CD4-positive, alpha-beta T cell treated with Interleukin-1 beta for 1 hour (primary cell): ENCODE data around the gene ADGRD1.

ENCODE experiments used
- DNase-seq, 2 donors: peaks; one replicate each; pipeline ENCODE4 v3.0.0-alpha.2; 2020 to 2022

The ADGRD1 gene

DNA sequence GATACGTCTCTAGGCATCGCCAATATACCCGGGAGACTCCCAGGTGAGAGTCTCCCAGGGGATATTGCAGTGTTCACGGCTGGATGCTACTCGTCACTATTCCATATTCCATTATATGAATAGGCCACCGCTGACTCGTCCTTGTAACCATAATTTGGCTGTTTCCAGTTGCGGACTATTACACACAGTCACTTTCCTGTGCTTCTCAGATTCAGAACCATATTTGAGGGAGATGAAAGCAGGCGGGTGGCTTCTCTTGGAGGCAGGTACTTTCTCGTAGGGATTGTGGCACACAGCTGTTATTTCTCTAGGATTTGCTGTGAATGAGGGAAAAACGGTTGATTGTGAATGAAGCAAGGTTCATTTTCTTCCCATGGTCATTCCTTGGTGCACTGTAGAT, 73.0 kb downstream of the ADGRD1 start:
- DNase-seq, result no peak

DNA sequence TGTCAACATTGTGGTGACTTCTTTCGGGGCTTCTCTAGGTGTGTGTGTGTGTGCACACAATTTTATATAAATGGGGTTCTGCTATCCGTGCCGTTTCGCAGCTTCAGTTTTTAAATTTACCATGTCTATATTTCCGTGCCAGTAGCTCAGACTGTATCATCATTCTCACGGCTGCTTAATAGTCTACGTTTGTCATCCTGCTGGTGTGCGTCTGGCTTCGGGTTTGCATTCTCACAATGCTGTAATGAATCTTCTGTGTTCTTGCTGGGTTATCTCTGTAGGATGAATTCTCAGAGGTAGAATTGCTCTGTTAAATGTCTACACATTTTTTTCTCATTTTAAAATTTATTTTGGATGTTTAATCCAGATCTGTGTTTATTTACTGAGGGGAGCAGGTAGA, 73.6 kb downstream of the ADGRD1 start:
- DNase-seq, result no peak

- DNase-seq, result no peak
These were observed 74.3 kb downstream of the ADGRD1 start for GRCh38 chr12:131027876-131028586.

- no peak for DNase-seq
These were observed 75.1 kb downstream of the ADGRD1 start for GRCh38 chr12:131028587-131029338.

DNA sequence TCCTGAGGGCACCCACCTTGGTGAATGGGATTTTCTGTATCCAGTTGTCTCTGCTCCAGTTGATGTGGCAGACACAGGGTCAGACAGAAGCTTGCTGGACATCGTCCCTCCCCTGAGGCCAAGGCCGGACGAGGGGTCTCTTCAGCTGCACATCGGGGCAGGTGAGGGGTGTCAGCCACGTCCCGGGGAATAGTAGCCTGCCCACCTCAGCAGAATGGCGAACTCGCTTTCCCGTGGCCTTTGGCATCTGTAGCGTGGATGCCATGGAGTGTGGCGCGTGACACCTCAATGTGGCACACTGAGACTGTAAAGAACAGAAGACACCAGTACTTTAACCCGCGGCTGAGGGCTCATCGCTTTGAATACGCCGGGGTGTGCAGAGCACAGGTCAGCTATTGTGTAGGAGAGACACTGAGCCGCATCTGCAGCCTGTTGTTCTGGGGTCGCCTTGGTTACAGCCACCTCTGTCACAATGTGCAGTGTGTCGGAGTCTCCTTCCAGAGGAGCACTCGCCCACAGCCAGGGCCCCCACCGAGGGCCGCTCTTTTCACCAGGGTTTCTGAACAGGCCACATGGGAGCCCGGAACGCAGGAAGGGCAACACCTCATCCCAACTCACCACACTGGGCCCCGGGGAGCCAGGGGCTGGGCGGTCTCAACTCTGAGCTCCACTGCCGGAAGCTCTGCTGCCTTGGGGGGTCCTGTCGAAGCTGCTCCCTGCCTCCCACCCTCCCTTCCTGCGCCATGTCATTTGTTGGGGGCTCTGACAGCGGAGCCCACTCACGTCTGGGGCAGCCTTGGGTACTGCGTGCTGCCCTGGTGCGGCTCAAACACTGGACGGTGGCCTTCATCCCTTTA, 77.0 kb downstream of the ADGRD1 start:
- no peak for DNase-seq

DNA sequence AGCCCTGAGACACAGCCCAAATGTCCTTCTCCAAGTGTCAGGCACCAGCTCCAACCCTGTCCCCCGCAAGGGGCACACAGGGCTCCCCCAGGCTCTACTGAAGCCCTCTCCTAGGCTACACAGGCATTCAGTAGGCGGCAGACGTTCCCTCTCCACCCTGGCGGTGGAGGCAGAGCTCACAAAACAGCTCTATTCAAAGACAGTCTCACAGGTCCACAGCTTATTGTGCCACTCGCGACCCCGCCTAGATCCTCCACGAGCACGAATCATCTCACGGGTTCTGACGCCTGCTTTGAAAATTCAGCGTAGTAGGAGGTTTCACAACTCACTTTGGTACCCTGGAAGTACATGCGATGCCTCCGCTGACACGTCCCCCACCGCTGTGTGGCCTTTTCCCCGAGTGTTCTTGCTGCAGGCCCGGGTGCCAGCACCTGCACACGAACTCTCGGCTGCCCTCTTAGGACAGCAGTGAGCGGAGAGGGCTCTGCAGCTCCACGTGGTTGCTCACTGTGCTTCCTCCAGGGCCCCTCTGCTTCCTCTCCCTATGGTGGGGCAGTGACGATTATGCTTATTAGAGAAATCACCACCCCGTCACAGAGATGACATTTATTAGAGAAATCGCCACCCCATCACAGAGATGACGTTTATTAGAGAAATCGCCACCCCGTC, 78.5 kb downstream of the ADGRD1 start:
- DNase-seq, result no peak

GRCh38 chr12:131033486-131033885, 79.8 kb downstream of the ADGRD1 start:
- no peak for DNase-seq

DNA sequence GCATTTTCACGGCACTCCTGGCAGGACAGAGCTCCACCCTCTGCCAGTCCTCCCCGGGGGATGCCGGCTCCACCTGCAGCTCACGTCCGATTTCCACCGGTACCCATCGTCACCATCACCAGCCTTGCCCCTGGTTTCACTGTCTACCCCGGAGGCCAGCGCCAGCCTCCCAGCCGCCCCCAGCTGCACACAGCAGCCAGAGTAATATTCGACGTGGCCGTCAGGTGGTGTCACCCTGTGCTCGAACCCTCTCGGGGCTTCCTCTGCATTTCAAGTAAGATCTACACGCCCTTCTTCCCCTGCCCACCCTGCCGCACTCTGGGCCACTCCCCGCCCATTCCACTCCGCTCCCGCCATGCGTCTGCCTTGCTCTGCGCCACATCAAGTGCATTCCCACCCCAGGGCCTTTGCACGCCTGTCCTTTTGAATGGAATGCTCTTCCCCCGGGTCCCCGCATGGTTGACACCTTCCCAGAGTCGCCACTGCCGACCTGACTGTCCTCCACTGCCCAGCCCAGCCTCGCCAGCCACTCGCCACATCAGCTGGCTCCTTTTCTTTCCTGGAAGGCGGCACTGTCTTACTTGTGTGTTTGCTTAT, 80.3 kb downstream of the ADGRD1 start:
- no peak for DNase-seq

- DNase-seq, result no peak
These were observed 81.0 kb downstream of the ADGRD1 start for GRCh38 chr12:131034631-131035244.

GRCh38 chr12:131035245-131035681, 81.6 kb downstream of the ADGRD1 start:
- peak in 1 of 2 donors; percentile 12 for DNase-seq

GRCh38 chr12:131038159-131038558, 84.5 kb downstream of the ADGRD1 start:
- DNase-seq, result no peak

- no peak for DNase-seq
These were observed 85.5 kb downstream of the ADGRD1 start for GRCh38 chr12:131038961-131039950.

DNA sequence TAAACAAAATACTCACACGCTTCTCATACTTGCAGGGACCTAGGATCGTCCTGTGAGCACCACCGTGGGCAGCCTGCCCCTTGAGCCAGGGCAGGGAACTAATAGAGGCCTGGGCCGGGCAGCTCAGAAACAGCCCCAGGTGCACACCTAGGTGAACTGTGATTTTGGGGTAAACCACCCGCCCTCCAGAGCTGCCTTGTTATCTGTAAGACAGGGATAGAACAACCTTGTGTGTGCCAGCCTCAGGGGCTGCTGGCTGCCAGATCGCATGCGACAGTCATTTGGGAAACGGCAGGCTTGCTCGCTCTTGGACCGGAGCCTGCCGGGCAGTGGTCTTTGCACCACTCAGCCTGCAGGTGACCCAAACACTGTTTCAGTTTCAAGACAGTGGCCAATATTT, 86.8 kb downstream of the ADGRD1 start:
- DNase-seq, result no peak

DNA sequence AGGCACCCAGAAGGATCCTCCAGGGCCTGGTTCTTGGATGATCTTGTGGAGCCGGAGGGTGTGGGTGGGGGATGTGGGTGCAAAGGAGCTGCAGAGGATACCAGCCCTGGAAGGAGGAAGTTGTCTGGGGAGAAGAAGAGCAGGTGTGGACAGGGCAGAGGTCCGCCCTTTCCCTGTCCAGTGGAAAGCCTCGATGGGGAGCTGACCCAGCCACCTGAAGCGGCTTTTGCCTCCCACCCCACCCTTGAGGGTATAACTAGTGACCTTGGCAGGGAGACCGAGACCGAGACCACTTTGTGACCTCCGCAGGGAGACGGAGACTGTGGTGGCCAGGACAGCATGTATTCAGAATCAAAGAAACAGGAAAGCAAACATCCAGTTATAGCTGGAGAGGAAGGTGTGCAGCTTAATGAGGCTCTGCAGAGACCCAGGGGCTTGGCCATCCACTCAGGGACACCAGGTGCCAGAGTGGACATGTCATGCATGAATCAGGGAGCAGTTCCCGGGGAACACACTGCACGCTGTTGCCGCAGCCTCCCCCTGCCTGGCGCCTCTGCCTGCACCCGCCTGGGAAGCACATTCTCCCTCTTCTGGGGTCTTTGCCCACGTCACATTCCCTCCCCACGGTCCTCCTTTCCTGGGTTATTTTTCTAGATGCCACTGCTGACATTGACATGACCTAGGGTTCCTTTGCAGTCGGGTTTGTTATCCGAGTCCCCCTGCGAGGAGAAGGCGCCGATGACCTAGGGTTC, 87.7 kb downstream of the ADGRD1 start:
- no peak for DNase-seq

DNA sequence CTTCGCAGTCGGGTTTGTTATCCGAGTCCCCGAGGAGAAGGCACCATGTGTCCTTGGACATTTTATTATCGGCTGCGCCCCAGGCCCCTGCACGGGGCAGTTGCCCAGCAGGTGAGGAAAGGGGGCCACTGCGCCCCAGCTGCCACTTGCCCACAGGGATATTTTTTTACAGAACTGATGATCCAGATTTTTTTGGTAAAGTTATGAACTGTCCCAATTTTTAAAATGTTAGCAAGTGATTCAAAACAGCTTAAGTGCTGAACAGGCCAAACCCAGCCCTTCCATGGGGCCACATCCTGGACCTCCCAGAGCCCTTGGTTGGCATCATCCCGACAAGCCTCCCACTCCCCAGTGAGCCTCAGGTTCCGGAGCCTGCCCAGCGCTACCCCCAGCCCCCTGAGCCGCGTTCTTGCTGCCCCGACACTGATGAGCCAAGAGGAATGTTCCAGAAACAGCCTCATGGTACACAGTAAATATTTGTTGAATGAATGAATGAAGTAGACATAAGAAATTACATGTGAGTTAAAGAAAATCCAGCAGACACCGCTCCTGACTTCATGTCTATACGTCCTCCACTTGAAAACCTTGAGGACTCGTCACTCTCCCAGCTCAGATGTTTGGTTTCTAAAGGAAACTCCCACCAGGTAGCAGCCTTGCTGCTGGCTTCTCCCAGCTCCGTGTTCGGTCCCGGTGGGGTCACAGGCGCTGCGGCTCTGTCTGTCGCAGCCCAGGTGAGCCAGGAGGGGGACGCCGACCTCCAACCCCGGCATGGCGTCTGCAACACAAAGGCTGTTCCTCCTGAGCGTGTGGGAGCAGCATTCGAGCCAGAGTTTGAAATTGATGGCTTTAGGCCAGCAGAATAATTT, 88.5 kb downstream of the ADGRD1 start:
- DNase-seq, result no peak

DNA sequence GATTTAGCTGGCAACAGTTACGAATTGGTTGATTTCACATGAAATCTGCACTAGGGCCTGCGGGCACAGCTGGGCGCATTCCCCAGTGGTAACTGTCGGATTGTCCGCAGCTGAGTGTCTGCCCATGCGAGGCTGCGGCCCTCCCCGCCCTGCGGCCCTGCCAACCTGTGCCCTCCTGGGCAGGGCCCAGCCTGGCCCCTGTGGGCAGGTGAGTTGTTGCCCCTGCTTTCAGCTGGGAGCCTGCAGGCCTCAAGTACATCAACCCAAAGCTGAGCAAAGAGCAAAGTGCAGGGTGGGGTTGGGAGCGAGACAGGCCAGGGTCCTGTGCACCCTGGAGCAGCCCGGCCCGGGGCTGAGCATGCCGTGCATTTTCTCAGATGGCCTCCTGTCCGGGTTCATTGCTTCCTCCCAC, 89.1 kb downstream of the ADGRD1 start:
- no peak for DNase-seq

DNA sequence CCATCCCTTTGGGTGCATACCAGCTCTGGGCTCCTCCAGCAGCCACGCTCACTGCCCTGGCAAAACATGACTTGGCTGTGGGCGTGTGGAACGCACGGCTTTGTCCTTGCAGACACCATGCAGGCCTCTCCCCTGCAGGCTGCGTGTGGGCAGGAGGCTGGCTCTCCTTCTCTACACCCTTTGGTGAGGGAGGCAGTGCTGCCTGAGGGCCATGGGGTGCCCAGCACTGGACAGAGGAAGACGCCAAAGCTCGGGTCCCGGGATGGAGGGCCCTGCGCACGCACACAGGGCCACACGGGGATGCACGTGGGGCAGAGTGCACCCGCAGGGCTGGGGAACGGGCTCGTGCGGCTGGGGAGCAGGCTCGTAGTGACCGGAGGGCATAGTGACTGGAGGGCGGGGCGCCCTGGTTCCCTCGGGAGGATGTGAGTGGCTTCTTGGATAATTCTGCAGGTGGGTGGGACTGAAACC, 89.7 kb downstream of the ADGRD1 start:
- no peak for DNase-seq

DNA sequence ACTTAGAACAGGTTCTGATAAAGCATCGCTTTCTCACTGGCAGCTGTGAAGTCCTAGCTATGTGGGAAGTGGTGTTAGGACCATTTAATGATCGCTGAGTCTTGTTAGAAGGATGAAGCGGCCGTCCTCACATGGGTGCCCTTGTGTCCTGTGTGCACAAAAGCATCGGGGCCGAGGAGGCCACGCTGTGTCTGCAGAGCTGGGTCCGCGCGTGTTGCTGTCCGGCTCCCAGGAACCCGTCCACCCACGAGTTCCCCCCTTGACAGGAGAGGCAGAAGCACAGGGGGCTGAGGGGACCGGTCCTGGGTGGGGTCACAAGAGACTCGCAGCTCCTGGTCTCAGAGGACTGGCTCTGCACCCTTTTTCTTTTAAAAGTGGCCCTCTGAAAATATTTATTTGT, 90.4 kb downstream of the ADGRD1 start:
- DNase-seq, result no peak
